HEK293T (cell line): ENCODE measurements around the gene GFRA1.

Source experiments
- FOXK2 ChIP-seq: fragments of 450-650 bp; IDR thresholded peaks from 2 replicates; pipeline ENCODE4 v1.6.1; 2016; ENCODE audit warnings: mild to moderate bottlenecking
- ZNF384 ChIP-seq: fragments of 450-650 bp; IDR thresholded peaks from 2 replicates; pipeline ENCODE4 v1.6.1; 2016

DNA sequence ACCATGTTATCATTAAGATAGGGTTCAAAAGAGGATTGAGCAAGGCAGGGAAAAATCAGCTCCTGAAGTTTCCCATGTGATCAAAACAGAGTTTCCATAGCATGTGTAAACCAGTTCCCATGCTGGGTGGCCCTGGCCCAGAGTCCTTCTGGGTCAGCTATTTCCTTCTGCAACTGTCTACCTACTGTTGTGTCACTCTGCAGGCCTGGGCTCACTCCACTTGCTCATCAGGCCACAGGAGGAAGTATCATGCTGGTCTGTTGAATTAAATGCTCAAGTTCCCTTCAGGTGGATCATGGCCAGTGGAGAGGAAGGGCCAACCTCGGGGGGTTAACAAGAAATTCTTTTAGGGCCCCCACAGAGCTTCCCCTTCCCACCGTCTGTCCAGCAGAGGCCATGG, 104.7 kb downstream of the GFRA1 start:
- TF ChIP-seq FOXK2: no peak
- no peak for TF ChIP-seq ZNF384
